Lower leg skin (tissue), 4 donors: ENCODE results near the gene GPC6. TPM values are rescaled to one million over a fixed set of nuclear protein-coding genes. Genes with fewer than 3 reads are reported as not detected.

Experiments used
- DNase-seq, 2 donors: peaks; one replicate each; pipeline ENCODE4 v3.0.0-alpha.2; 2019; ENCODE audit warnings: low spot score in 2 of 2
- H3K4me3 ChIP-seq: fragments of 200-600 bp; sonication (generic); 2 replicates; pipeline ENCODE4 v1.5.1; 2017; ENCODE audit warnings: mild to moderate bottlenecking, low read depth; ENCODE audit not compliant: poor library complexity, severe bottlenecking
- POLR2A ChIP-seq, 2 donors: fragments of 450-650 bp; IDR thresholded peaks; one replicate each; pipeline ENCODE4 v1.6.1; 2016 to 2017; ENCODE audit warnings: antibody characterized with exemption in 2 of 2, mild to moderate bottlenecking in 1 of 2, moderate library complexity in 1 of 2
- WGBS, 2 donors: methylation state at CpG; one replicate each; pipeline ENCODE4 v1.1.5; 2018; 5-methylcytosine and 5-hydroxymethylcytosine counted together
- intact Hi-C: fragments of 100-400 bp; cut with DNase I; formaldehyde crosslinking; loops from one replicate; pipeline ENCODE4 v1.15.0; 2023; ENCODE audit warnings: low total_unique reads
- total RNA-seq, 4 donors: library from RNA; depleted of rRNA; stranded (reverse); fragments of >200 nt; gene quantifications; one replicate each; pipeline ENCODE4 v1.1.0, GENCODE V29; 2016
- TF ChIP-seq, protein P1 (sequence below), 3 donors: fragments of 450-650 bp; IDR thresholded peaks; one replicate each; pipeline ENCODE4 v1.5.1; 2016; ENCODE audit warnings: antibody characterized with exemption in 3 of 3, mild to moderate bottlenecking in 3 of 3, moderate library complexity in 2 of 3

Gene GPC6
- total RNA-seq, 4 donors from 2014 or later: 1.4 to 5.2 (median 2.5) TPM

- no peak for DNase-seq
- intact Hi-C loops: no loop called here
- TF ChIP-seq, protein P1, sequence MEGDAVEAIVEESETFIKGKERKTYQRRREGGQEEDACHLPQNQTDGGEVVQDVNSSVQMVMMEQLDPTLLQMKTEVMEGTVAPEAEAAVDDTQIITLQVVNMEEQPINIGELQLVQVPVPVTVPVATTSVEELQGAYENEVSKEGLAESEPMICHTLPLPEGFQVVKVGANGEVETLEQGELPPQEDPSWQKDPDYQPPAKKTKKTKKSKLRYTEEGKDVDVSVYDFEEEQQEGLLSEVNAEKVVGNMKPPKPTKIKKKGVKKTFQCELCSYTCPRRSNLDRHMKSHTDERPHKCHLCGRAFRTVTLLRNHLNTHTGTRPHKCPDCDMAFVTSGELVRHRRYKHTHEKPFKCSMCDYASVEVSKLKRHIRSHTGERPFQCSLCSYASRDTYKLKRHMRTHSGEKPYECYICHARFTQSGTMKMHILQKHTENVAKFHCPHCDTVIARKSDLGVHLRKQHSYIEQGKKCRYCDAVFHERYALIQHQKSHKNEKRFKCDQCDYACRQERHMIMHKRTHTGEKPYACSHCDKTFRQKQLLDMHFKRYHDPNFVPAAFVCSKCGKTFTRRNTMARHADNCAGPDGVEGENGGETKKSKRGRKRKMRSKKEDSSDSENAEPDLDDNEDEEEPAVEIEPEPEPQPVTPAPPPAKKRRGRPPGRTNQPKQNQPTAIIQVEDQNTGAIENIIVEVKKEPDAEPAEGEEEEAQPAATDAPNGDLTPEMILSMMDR (IDR thresholded peaks at IDR 0.05): no peak
- TF ChIP-seq POLR2A (IDR thresholded peaks at IDR 0.05): no peak
- H3K4me3 ChIP-seq: no peak overlapping the region
- WGBS, 2 donors: 40 to 45% methylated on average over 5 of the region's 5 CpGs
Observed at GRCh38 chr13:93499991-93500390, 273.4 kb downstream of the GPC6 start.

DNA sequence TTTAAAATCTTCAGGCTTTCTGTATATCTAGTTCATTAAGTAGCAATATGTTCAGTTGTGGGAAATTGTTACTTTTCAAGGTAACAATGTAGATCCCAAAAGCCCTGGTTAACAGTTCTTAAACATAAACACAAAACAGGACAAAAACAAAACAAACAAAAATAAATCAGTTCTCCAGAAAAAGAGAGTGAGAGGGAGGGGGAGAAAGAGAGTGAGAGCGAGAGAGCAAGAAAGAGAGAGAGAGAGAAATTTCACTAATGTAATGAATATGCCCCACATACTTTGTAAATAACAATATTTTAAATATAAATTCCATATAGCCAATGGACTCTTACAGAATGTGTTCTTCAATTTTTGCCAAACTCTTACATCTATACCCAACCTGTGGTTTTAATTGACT, 275.5 kb downstream of the GPC6 start:
- DNase-seq: no peak
- TF ChIP-seq, protein P1 (IDR thresholded peaks at IDR 0.05): no peak
- TF ChIP-seq POLR2A (IDR thresholded peaks at IDR 0.05): no peak
- H3K4me3 ChIP-seq: no peak overlapping the region
- intact Hi-C loops: no loop called here
- WGBS, 2 donors: 89 to 95% methylated on average over 1 of the region's 1 CpG

DNA sequence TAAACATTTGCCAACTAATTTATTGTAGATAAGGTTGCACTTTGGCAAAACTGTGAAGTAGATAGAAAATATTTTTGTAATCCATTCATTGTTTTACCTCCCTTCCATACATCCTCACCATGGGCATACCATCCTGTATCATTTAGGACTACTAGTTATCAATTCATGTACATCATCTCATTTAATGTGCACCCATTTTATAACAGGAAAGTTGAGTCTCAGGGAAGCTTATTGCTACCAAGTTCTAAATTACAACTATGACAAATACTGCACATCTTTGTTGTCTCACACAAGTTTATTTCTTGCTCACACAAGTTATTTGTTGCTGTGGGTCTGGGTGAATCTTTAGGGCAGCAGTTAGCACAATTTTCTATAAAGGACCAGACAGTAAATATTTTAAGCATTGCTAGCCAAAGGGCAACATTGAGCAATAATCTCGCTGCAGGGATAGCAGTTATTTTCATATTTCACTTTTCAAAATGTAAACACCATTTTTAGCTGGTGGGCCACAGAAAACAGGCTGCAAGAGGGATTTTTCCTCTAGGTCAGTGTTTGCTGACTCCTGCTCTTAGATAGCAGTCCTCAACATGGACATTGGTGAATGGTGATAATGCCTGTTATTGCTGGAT, 276.5 kb downstream of the GPC6 start:
- intact Hi-C loops: no loop called here
- no peak for TF ChIP-seq POLR2A (IDR thresholded peaks at IDR 0.05)
- TF ChIP-seq, protein P1 (IDR thresholded peaks at IDR 0.05): no peak
- H3K4me3 ChIP-seq: no peak overlapping the region
- no peak for DNase-seq
- 63% methylated on average over 1 of the region's 1 CpG for WGBS, 2 donors

DNA sequence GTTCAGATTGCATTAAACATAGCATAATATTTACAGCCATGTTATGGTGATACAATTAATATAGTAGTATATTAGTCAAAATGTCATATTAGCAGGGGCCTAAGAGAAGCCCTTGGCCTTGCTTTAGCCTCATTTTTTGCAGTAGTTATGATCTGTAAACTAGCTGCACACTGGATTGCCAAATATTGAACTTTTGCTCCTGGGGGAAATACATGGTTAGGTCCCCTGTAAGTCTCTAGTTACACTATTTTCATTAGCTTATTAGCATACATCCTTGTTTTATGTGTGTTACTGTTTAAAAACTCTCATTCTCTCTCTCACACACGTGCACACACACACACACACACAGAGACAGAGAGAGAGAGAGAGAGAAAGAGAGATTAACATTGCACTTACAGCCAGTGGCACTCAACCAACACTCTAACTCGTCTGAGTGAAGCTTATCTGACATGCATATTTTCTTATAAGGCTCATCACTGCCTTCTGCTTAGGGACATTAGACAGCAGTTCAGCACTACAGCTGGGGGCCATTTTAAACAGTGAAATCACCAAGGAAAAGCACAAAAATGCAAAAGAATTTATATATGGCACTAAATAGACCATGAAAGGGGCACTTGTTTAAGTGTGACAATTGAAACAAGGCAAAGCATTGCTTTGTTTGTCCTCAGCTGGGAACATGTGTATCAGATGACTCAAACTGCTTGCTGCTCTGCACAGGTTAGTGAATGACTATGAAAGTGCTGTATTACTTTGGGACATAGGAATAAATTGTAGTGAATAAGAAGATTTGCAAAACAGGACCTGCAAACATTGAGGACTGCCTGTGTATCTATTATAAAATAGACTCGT, 278.7 kb downstream of the GPC6 start:
- WGBS, 2 donors: 62 to 67% methylated on average over 3 of the region's 3 CpGs
- DNase-seq: no peak
- no peak overlapping the region for H3K4me3 ChIP-seq
- TF ChIP-seq, protein P1 (IDR thresholded peaks at IDR 0.05): no peak
- no peak for TF ChIP-seq POLR2A (IDR thresholded peaks at IDR 0.05)
- intact Hi-C loops: no loop called here

- intact Hi-C loops: no loop called here
- DNase-seq: no peak
- WGBS, 2 donors: 50 to 76% methylated on average over 2 of the region's 2 CpGs
- TF ChIP-seq, protein P1 (IDR thresholded peaks at IDR 0.05): no peak
- no peak for TF ChIP-seq POLR2A (IDR thresholded peaks at IDR 0.05)
- no peak overlapping the region for H3K4me3 ChIP-seq
Observed at GRCh38 chr13:93511011-93511410, 284.4 kb downstream of the GPC6 start.
